ENCODE results near the gene UNC5A.

The UNC5A gene

DNA sequence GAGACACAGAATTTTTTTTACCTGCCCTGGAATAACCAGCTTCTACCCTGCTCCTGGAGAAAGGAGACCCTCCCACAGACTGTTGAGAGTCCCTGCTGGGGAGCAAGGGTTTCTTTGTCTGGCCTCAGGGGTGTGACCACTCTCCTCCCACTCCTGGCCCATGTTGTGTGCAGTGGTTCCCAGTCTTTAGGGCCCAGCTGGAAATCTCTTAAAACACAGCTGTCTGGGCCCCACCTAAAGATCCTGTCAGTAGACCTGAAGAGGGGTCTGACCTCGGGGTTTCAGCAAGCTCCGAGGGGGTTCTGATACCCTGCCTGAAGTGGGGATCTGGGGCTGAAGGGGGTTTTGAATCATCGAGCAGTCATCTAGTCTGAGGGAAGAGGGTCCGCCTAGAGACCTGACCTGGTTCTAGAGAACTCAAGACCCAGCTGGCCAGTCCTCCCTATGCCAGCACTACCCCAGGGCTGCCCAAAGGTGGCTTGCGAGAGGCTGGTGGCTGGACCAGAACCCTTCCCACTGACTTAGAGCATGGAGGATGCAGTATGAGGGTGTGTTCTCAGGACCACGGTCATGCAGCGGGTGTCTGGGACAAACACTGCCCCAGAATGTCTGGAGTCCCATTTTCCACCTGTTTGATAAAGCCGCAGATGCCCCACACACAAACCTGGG lies 8.1 kb upstream of the UNC5A start:
- no peak for DNase-seq

DNA sequence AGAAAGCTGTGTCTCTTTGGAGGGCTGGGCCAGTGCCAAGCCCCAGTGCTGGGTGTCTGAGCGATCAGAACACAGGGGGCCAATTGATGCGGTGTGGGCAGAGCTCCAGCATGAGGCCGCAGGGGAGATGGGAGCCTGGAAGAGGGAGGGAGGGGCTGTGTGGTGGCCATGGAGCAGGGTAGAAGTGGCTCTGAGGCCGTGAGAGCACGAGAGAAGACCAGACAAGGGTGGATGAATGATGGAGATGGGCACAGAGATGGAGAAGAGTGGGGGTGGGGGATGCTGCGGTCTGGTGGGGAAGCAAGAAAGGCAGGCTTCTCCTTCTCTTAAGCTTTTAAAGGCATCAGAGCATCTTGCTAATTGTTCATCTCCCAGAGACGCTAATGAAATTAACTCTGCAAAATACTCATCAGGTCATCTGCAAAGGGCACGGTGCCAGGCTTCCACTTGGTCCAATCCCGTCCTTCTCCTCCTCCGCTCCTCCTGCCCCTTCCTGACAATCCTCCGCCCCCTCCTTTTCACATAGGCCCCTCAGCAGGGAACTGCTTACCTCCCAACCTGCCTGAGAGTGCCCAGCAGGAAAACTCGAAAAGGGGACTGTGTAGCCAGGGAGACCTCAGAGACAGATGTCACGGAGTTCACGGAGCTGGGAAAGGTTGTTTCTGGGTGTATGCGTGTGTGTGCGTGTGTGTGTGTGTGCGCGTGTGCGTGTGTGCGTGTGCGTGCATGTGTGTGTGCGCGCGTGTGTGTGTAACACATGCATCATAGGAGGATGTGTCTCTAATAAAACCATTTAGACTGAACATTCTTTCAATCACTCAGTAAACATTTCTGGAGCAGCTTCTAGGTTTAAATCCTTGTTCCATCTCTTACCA lies 7.1 kb upstream of the UNC5A start:
- DNase-seq: peak; percentile 3

DNA sequence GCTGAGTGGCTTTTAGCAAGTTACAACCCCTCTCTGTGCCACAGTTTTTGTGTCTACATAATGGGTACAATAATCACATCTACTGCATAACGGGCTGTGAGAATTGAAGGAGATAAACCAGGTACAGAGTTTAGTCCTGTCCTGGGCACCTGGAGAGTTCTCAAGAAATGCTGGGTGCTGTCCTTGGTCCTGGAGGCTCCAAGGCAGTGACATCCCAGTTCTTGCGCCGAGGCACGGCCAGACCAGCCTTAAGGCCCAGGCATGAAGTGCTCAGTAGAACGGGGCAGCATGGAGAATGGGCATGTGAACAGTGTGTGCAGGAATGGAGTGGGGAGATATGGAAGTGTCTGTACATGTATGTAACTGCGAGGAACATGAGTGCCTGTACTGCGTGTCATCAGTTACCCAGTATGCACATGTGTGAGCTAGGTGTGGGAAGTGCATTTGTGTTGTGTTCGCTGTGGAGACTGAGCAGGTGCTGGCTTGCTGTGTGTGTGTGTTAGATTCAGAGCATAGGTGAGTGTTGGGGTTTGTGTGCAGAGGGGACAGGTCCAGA lies 6.3 kb upstream of the UNC5A start:
- DNase-seq: no peak

DNA sequence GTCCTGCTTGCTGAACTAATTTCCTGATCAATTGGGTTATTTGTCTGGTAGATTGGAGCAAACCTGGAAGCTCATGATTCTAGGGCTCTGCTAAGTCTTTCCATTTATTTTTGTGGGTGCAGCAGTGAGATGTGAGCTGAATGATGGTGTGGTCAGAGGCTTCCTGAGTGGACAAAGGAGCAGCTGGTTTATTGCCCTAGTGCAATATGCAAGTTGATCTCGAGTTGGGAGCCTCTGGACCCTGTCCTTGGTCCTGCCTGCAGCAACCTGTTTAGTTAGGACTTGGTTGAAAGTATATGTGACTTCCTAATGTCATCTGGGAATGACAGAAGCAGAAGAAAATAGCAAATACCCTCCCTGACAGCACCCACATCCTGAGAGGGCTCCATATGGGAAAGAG lies 4.2 kb upstream of the UNC5A start:
- DNase-seq: no peak

DNA sequence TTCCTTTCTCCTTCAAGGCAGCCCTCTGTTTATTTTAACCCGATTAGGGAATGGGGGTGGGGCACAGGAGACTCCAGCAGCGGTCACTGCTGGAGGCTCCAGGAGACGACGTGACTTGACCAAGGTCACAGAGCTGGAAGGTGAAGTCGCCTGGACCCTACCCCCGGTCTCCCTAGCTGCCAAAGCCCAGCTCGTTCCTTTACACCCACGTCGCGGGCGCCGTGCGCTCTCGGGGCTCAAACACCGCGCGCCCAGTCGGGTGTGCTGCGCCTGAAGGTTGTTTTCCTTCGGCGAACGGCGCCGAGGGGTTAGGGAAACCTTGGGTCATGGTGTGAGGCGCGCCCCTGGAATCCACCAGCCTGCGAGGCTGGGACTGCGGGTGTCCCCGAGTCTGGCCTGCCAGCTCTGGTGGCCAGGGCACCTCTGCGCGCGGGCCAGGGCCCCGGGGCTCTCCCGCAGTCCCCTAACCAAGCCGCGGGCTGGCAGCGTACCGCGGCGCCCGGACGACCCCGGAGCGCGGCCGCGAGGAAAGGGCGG lies 747 bp upstream of the UNC5A start:
- DNase-seq: no peak

DNA sequence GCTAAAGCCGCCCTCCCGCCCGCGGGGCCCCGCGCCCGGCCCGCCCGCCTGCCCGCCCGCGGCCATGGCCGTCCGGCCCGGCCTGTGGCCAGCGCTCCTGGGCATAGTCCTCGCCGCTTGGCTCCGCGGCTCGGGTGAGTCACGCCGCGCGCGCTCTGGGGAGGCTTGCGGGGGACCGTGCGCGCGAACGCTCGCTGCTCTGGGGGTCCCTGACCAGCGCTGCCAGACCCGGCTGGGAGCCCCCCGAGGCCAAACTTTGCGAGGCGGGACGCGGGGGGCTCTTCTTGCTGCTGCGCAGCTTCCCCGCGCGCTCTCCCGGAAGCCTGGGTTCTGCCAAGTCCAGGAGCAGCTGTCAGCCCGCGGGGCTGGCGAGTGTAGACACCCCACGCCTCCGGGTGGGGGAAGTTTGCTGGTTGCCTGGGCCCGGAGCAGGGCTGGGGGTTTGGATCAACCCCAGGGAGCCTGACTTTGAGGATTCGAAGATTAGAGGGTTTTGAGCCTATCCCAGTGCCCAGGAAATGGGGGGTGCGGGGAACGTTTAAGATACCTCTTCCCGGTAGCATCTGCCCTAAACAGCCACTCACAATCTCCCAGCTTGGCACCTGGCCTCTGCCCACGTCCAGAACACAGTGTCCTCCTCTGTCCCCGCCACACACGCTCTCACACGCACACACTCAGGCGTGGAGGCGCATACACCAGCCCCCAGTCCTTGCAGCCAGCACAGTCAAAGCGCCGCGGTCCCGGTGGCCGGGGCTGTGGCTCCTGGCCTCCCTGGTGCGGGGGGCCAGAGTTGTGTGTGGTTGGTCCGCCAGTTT lies 535 bp downstream of the UNC5A start:
- no peak for DNase-seq

DNA sequence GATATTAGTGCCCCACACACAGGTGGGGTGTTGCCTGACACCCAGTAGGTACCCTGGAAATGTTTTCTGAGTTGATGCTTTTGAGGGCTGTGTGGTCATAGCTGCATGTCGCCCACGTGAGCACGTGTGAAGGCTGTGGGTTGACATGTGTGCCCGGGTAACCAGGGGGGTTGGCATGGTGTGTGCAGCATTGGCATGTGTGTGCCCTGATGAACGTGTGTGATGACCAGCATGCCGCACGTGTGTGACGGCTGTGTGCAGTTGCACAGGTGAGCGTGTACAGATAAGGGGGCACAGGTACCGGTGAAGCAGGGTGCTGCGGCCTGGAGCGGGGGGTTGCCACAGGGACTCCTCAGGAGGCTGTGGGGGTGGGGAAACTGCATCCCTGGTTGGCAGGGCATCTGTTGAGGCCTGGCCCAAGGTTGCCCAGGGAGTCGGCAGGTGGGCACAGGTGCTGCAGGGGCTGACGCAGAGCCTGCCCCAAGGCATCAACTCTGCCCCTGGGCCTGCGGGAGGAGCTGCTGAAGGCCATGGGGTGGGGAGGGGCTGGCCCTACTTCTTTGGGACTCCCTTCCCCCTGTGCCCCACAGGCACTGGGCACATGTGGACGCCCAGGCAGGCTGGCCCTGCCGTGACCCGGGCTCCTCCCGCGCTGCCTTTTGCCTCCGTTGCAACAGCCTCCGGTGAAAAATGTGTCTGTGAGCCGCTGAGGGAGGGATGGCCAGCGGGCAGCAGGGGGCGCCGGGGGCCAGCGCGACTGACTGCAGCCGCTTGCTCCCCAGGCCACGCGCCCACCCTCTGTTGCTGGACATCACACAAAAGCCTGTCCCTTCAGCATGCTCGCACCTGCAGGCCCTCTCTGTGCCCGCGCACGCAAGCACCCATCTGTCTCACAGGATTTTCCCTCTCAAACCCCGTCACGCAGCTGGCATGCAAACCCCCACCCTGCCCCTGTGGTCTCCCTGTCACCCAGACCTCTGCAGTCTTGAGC lies 2.2 kb downstream of the UNC5A start:
- DNase-seq: peak; percentile 4

DNA sequence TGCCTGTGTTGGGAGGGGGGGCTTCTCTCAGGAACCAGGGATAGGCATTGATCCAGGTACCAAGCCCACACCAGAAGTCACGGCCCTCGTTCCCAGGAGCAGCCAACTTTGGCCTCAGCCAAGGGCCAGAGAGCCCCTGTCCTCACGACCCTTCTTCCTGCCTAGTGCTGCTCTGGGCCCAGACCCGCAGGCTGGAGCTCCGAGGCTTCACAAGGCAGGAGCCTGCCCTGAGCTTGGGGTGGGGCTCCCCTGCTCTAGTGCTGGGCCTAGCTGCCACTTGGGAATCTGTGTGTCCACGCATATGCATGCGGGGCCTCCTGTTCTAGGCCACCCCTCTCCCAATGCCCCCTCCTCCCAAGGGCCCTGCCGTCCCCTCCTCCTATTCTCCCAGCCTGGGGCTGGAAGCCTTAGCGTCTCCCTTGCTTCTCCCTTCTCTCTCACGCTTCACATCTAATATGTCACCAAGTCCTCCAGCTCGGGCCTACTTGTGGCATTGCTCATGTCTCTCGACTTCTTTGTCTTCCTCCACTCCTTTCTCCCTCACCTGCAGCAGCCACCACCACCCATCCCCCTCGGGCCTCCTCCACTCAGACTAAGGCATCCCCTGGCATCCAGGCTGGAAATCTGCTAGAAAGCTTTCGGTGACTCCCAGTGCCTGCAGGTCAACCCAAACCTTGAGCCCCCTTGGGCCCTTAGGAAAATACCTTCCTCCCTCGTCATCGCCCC lies 3.4 kb downstream of the UNC5A start:
- DNase-seq: no peak

DNA sequence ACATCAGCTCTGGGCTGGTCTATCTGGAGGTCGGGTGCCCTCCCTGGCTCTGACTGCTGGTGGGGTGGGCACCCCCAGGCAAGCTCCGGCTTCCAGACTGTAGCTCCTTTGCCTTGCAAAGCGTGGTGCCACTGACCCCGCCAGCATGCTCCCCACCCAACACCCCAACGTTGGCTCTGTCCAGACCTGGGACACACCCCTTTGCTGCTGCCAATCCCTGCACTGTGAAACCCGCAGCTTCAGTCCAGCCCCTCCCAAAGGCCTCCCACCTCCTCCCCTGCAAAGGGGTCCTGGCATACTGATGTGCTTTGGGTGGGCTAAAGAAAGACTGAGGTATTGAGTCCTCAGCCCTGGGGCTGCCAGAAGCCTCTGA lies 3.9 kb downstream of the UNC5A start:
- DNase-seq: no peak

DNA sequence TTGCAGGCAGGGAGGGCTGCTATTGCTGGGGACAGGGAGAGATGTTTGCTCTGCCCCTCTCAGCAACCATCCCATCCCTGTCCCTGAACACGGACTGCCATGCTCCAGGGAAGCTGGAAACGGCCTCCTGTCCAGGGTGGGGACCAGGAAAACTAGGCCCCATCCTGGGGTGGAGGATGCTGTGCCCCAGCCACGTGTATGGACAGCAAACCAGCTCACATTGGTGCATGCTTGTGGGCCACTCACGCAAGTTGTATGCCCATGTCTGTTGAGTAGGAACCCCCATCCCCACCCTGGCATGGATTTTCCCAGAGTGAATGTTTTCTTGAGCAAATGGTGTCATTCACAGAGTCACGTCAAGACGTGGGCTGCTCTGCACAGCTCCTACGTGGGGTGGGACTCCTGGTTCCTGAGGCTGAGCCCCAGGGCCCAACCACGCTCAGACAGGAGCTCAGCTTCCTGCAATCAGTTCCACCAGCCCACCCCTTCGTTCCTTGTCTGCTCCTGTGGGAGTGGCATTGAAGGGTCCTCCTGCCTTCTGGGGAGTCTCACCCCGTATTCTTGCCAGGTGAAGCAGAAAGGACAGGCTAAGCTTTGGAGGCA lies 4.6 kb downstream of the UNC5A start:
- no peak for DNase-seq

DNA sequence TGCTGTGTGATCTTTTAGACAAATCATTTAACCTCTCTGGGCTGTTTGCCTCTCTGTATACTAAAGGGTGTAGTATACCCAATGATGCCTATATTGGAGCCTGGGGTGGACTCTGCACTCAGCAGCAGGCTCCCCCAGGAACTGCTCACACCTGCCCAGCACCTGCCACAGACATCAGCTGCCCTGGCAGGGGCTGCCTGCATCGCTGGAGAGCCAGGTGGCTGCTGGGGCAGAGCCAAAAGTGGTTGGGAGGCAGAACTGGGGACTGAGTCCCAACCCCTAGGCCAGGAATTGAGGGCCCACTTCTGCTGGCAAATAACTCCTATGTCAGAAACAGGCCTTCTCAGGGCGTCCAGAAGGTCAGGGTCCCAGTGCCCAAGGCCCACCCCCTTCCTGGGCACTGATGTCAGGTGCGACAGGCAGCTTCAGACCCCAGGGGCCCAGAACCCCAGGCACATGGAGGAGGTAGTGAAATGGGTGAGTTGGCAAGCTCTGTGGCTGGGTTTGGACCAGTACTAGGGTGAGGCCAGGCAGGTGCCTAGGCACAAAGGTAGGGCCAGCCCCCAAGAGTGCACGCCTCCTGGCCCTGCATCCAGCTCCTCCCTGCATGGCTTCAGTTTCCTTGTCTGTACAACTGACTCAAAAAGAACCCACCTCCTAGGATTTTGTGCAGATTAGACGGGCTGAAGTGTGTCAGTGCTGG lies 5.8 kb downstream of the UNC5A start:
- DNase-seq: no peak

DNA sequence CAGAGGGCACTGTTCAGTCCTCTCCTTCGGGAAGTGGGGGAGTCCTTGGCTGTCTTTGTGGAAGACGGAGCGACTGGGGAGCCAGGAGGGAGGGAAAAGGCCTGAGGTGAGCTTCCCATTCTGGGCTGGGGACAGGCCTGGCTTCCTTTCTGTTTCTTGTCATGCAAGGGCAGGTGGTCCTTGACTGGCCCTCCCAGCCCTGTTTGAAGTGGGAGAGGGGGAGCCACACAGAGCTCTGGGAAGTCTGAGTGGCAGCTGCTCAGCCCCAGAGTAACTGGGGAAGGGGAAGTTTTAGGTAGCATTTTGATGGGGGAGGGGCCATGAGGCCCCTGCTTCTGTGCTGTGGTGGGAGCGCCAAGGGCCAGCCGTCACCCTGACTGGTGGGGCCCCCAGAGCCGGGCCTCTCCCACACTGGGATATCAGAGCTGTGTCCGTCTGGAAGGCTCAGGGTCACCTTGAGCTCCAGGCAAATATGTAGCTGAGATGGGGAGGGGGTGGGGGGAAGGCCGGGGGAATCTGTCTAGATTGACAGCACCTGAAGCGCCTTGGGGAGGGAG lies 6.5 kb downstream of the UNC5A start:
- no peak for DNase-seq

DNA sequence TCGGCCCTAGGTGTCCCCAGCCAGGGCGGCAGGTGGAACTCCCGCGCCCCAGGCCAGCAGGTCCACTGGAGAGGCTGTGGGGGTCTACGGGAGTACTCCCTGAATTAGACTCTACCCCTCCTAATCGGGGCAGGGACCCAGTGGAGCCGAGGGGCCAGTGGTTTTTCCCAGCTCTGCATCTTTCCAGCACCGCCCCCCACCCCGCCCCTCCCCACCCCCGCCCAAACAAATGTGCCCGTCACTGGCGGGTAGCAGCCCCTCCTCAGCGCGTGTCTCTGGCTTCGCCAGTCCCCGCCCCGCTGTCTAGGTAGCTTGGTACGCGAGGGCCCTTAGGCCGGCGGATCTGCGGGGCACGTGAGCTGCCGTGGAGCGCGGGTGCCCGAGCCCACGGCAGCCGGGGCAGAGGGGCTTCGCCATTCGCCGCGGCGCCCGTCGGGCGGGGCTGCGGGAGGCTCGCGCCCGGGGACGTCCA lies 7.0 kb downstream of the UNC5A start:
- DNase-seq: peak; percentile 7

DNA sequence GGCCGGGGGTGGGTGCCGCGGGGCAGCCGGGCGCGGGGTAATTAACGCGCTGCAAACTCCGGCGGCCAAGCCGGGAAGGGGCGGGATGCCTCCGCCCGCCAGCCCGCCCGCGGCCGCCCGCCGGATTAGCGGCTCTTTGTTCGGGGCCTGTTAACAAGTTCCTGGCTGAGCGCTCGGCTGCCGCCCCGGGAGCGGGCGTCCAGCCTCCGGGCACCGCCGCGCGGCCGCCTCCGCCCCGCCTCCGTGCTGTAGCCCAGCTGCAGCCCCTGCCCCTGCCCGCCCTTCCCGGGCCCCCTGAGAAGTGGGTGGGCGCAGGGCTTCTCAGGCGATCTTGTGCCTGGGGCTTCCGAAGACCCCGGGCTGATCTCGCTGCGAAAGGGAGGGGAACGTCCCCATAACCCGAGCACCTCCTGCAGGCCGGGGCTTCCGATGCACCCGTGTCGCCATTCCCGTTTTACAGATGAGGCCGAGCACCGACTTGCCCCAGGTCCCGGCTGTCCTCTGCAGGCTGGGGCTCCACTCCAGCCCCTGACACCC lies 7.5 kb downstream of the UNC5A start:
- peak; percentile 18 for DNase-seq

DNA sequence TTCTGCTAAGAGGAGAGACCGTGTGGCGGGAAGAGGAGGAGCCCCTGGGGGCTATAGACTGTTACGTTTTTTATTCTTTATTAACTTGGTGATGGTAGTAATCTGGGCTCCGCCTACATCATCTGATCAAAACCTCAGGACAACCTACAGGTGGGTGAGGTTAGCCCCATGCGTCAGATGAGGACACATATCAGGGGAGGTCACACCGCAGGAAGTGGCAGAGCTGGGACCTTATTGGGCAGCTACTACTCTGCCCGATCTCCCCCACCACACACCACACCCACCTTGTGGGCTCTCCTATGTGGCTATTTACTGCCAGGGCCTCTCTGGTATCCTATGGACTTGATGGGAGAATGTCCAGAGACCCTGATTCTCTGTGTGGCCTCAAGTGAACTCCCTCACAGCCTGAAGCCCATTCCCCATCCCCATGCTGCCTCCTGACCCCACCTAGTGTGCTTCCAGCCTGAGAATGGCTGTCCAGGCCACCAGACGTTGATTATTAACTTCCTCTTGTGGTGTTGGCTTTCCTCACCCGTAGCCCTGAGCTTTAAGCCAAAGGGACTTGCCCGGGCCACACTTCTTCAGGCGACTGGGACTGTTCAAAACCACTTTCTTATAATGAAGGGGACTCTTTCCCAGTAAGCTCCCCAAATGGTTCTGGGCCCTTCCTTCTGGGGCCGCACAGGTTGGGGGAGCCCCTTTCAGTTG lies 8.2 kb downstream of the UNC5A start:
- no peak for DNase-seq

DNA sequence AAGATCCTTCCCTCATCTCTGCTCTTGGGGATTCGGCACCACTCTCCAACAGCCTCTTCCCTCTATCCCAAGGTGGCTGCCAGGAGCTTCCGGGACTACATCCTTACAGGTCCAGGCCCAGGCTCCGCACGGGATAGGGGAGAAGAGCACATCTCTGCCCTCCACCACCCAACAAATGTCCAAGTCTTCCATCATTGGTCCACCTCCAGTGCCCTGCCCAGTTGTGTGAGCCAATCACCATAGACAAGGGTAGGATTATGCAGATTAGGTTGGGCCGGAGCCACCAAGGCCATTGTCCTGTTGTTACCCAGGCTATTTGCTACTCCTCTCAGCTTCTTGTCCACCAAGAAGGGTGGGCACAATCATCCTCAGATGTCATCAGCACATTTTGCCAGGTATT lies 9.1 kb downstream of the UNC5A start:
- no peak for DNase-seq

DNA sequence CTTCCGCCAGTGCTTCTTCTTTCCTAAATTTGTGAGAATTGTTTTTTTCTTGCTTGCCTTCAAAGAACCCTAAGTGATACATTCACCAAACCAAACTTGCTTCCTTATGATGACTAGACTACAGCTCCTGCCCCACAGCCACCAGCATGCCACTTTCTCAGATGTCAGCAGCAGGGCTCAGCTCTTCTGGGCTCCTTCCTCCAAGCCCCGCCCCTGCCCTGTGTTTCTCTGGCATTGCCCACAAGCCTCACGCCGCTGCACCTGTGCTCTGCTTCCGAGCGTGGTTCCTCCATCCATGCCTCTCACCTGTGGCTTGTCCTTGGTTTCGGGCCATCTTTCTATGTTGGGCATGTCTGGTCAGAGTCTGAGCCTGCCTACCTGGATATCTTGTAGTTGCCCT lies 10.6 kb downstream of the UNC5A start:
- DNase-seq: no peak

DNA sequence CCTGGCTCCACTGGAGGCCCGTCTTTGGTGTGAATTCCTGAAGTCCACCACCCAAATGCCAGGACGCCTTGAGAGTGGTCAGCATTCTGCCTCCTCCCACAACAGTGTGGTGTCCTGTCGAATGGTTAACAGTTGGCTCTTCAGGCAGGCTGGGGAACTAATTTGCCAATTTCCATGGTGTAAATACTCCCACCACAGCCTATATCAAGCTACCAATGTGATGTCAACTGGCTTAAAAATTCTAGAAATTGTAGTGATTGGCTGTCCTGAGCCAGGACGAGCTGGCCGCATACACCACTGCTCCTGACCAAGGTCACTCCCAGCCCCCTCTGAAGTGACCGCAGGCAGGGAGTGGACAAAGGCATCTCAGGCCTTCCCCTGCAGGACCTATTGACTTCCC lies 11.1 kb downstream of the UNC5A start:
- DNase-seq: no peak
